HG03457 (cell line): Measurements from ENCODE around the gene AIRE.

Experiments
- ATAC-seq: cut with Tn5 transposase; IDR thresholded peaks from one replicate; pipeline ENCODE4 v1.9.1; 2021; ENCODE audit warnings: moderate number of reproducible peaks; ENCODE audit not compliant: unreplicated experiment

AIRE gene

DNA sequence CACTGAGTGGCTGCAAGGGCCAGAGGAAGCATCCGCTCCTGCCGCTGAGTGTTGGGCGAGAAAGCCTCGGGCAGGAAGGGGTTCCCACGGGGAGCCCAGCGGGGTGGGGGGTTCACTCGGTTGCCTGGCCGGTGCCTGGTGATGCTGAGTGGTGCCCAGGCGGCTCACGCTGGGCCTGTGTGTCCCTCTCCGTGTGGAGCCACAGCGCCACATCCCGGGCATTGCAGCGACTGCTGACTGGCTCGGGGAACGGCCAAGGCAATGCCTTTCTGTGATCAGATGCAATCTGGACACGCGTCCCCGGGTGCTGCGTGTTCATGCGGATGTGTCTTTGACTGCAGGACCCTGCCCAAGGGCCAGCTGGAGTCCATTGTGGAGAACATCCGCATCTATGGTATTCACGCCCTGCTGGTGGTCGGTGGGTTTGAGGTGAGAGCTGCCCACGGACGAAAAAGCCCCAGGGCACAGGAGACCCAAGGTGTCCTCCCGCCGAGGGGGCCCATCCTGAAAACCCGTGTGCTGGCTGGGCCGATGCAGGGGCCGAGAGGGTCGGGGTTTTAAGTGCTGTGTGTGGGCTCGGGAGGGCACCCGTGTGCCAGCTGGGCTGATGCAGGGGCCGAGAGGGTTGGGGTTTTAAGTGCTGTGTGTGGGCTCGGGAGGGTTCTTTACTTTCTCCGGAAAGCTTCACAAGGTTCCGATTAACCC, 37.1 kb downstream of the AIRE start:
- no peak for ATAC-seq

DNA sequence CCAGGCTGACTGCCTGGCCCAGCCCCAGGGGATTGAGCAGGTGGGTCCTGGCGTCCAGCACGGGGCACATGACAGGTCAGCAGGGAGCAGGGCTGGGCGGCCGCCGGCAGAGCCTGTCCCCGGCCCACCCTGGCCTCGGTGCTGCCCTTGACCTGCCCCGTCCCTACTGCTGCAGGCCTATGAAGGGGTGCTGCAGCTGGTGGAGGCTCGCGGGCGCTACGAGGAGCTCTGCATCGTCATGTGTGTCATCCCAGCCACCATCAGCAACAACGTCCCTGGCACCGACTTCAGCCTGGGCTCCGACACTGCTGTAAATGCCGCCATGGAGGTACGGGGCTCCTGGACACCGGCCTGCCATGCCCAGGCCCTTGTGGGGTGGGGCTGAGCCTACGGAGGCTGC, 37.9 kb downstream of the AIRE start:
- no peak for ATAC-seq

DNA sequence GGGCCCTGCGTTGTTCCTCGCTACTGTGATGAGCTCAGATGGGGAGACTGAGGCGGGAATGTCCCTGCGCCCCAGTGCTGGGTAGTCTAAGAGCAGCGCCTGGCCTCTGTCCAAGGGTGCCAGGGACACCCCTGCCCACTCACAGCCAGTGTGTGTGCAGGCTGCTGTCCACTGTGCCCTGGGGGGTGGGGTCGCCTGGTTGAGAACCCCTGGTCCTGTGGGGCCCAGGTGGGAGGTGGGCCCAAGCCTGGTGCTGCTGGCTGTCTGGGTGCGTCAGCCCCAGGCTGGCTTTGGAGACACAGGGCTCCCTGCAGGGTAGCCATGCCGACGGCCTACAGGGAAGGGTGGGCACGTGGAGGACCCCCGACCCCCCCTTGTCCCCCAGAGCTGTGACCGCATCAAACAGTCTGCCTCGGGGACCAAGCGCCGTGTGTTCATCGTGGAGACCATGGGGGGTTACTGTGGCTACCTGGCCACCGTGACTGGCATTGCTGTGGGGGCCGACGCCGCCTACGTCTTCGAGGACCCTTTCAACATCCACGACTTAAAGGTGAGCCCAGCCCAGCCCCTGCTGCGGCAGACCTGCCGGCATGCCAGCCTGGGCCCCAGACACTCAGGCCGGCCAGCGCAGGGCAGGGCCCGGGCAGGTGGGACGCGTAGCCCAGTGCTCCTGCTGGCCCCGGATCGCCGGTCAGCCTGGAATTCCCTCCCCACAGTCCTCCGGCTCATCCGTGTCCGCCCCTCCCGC, 38.6 kb downstream of the AIRE start:
- no peak for ATAC-seq

DNA sequence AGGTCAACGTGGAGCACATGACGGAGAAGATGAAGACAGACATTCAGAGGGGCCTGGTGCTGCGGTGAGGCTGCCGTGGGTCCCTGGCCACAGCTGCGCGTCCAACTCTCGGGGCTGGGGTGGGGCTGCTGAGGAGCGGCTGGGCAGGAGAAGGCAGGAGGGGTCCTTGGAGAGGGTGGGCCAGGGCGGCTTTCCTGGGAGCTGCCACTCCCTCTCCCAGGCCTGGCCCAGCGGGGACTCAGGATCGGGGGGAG, 39.1 kb downstream of the AIRE start:
- ATAC-seq: no peak

DNA sequence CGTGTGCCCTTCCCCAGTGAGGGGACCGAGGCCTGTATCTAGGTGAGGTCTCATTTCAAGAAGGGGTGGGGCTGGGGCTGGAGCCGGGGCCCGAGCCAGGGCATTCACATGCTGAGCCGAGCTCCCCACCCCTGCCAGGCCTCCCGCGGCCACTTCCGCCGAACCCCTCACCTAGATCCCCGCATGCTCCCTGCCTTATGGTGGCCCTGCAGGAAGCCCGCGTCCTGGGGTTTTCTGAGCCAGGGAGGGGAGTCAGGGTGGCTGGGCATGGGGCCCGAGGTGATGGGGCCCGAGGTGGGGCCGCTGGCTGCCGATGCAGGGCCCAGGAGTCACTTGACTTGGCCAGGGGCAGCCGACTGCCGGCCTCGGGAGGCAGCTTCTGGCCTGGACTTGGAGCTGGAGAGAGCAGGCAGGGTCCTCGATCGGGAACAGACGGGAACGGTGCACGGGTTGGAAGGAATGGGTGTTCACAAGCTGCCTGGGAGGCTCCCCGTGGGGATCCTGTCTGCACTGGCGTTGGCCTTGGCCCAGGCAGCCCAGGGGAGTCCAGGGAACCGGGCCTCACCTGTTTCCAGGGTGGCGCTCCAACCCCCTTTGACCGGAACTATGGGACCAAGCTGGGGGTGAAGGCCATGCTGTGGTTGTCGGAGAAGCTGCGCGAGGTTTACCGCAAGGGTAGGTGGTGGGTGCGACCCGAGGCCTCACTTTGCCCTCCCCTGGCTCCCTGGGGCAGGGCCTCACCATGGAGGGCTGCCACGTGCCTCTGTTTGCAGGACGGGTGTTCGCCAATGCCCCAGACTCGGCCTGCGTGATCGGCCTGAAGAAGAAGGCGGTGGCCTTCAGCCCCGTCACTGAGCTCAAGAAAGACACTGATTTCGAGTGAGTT, 40.0 kb downstream of the AIRE start:
- ATAC-seq: no peak

DNA sequence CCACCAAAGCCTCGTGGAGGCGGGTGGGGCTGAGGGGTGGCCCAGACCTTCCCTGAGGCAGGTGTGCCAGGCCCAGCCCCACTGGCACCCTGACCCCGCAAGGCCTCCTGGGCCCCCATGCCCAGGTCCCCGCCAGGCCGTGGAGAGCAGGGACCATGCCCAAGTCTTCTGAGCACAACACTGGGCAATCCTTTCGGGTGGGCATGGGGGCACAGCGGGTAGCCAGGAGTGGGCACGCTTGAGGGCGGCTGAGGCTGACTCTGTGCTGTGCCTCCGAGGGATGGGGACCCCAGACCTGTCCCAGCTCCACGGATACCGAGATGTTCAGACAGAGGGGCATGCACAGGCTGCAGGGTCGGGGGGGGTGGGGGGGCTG, 40.6 kb downstream of the AIRE start:
- no peak for ATAC-seq

DNA sequence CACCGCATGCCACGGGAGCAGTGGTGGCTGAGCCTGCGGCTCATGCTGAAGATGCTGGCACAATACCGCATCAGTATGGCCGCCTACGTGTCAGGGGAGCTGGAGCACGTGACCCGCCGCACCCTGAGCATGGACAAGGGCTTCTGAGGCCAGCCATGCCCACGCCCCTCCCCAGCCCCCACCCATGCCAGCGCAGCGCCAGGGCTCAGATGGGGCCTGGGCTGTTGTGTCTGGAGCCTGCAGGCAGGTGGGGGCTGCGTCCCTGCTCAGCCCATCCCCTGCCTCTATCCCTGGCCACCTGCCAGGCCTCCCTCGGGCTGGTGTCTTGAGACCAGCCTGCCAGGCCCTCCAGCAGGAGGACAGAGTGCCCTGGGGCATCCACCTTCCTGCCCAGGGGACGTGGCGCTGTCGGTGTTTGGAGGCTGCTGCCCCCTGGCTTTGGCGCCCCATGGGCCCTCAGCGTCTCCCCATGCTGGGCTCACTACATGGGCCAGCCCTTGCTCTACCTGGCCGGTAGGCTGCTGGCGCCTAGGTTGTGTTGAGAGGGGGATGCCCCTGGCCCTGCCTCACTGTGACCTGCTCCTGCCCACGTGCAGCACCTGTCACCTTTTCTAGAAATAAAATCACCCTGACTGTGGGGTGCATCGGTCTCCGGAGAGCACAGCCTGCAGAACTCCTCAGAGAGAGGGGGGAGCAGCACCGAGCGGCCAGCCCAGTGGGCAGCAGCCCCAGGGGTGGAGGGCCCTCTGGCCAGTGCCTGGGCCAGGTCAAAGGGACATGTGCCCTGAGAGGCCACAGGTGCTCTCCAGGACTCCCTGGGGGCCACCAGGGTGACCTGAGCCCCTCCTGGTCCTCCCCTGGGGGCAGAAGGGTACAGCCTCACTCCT, 41.3 kb downstream of the AIRE start:
- no peak for ATAC-seq

DNA sequence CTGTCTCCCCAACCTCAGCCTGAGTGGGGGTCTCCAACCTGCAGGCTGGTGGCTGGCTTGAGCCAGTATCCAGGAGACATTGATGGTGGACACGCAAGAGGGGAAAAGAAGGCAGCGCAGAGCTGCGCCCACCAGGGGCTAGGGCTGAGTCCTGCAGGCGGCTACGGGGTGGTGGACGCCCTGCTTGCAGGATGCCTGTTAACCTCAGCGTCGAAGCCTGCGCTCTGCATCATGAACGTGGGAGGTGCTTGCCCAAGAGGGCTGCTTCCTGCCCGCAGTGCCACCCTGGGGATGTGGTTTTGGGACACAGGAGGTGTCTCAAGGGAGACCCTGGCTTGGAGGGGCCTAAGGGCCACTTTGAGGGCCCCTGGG, 41.9 kb downstream of the AIRE start:
- ATAC-seq: no peak

DNA sequence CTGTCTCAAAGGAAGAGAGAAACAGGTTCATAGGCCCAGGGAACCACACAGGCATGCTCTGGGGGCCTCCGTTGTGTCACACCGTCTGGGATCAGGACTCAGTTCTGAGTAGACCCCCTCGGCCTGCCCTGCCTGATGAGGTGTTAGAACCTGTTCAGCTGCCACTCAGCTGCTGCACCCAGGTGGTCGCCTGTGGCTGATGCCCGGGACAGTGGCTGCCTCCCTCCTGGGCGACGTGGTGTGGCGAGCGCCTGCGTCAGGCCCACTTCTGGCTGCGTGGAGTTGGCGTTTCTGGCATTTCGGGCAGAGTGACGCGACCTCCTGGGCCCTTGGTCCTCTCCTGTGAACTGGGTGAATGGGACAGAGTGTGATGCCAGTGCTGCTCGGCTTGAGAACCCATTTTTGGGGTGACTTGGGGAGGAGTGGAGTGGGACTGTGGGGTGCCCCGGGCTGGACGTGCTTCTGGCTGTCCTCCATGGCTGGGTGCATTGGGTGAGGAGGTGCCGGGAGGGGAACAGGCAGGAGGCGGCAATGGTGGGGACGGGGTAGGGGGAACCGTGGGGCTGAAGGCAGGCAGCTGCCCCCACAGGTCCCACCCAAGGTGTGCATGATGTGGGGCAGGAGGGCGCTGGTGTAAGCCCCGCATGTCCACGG, 42.7 kb downstream of the AIRE start:
- ATAC-seq: no peak

DNA sequence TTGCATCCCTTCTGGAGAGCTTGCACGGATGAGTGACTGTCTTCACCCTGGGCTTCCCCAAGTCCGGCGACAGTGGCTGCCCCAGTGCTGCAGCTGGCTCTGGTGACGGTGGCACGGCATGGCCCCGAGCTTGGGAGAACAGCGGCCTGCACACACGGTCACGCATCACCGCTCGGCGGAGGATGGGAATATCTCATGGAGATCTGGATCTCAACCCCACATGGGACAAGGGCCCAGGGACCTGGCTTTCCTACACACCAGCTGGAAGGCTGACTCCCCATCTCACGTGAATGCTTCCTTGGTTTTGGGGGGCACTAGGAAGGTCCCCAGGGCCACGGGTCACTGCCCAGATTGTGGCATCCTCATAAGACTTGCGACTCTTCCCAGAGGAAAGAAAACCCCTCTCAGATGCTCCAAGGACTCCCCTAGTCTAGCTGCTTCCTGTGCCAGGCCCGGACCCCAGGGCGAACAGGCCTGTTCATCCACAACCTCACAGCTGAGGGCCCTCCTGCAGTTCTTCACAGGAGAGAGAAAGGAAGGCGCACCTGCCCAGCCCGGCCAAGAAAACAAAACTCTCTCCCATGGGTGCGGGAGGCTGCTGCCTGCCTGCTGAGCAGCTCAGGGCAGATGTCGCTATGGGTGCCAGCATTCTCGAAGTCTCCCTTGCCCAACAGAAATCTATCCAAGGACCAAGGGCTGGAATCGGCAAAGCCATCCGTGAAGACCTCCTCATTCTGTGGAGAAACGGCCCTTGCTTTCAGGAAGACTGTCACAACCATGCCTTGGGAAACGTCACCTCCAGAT, 43.6 kb downstream of the AIRE start:
- ATAC-seq: no peak

DNA sequence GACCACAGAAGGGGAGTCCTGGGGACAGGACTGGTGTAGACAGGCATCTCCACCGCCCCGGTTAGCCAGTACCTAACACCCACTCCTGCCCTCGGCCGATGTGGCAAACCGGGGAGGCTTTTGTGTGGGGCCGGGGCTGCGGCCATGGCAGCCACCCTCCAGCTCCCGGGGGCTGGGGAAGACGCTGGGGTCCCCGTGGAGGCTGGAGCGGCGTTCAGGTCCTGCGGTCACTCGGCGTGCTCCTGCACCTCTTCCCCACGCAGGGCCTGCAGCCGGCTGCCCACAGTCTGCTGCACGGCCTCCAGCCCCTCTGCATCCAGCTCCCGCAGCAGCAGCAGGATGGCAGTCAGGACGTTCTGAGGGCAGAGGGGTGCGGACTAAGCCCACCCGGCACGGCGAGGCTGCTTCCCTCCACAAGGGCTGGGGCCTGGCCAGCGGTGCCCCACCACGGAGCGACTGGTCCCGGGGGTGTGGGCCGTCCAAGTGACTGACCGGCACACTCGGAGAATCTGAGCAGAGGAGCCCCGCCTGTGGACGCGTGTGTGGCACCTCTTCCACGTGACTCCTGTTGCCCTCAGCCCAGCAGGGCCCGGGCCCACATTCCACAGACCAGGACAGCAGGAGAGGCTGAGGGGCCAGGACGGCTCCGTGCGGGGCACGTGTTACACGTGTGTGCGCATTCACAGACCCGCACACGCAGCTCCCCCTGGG, 44.5 kb downstream of the AIRE start:
- no peak for ATAC-seq

DNA sequence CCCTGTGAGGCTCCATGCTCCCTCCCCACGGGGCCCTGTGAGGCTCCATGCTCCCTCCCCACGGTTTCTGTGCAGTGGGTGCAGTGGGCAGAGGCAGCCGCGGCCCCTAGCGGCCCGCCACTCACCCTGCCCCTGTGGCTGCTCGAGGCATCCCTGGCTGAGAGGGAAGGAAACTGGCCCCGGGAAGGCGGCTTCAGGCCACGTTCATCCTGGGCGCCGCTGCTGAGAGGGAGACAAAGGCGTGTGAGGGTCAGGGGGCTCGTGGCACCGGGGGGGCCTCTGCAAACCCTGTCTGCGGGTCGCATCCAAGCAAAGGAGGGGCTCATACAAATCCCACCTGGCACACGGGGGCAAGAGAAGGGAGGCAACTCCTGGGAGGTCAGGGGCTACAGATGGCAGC, 45.0 kb downstream of the AIRE start:
- ATAC-seq: no peak

DNA sequence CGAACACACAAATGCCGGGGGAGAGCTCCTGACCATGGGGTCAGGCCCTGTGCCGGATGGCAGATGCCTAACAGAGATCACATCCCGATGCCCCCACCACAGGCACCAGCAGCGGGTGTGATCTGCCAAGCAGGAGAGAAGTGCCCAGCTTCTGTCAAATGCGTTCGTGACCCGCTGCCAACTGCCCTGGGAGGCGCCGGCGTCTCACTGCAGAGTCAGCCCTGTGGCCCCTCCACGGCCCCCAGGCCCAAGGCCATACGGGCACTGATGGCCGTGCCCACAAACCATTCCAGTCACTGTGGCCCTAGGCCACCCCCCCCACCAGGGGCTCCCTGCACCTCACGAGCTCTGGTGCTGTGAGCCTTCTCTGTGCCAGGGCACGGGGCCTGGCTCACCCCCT, 45.5 kb downstream of the AIRE start:
- no peak for ATAC-seq

DNA sequence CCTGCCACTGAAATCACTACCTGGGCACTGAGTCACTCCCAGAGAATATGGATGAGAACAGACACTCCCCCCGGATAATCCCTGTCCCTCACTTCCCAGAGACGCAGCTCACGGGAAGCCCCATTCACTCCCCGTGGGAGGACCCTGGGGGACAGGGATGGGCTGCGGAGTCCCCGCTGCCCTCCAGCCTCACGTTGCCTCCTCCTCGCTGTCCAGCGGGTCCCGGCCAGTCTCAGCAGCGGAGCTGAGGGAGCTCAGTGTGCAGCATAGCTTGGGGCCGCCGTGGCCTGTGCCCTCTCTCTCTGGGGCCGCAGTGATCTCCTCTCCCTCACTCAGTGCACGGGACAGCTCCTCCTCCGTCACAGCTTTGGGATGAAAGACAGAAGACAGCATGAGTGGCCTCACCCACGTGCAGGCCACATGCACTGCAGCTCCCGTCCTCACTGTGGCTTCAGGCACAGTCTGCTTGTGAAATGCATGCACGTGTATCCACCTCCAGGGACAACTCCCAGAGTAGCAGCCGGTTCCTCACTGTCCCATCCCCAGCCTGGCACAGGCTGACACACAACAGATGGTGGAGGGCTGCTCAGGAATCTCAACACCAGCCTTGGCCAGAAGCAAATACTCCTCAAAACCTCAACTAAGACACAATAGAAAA, 46.1 kb downstream of the AIRE start:
- no peak for ATAC-seq

DNA sequence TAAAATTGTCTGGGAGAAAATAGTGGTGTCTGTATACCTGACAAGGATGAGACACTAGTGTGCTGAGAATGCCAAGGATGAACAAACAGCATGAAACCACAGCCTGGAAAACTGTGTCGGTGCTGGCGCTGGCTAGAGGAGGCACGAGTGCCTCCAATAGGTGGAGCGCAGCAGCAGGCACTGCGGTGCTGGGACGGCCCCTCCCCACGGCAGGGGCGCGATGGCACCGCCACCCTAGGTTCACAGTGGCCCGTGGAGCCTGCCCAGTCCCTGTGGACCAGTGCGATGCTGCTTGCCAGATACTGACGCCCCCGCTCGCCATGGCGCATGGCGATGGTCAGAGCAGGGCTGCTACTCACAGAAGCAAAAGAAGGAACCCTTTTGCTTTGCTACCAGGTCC, 46.7 kb downstream of the AIRE start:
- no peak for ATAC-seq

DNA sequence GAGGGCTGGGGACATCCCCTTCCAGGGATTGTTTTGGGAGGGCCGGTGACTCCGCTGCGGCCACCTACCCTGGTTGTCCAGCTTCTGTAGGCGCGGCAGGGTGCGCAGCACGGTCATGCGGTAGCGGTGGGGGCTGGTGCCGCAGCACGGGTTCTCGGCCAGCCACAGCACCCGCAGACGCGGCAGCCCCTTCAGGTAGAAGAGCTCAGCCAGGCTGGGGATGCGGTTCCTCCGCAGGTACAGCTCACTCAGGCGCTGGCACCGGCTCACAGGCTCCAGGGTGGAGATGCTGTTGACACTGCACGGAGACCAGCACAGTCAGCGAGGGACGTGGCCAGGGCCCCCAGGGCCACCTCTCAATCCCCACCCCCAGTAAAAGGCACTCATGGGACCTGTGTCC, 47.3 kb downstream of the AIRE start:
- ATAC-seq: no peak

DNA sequence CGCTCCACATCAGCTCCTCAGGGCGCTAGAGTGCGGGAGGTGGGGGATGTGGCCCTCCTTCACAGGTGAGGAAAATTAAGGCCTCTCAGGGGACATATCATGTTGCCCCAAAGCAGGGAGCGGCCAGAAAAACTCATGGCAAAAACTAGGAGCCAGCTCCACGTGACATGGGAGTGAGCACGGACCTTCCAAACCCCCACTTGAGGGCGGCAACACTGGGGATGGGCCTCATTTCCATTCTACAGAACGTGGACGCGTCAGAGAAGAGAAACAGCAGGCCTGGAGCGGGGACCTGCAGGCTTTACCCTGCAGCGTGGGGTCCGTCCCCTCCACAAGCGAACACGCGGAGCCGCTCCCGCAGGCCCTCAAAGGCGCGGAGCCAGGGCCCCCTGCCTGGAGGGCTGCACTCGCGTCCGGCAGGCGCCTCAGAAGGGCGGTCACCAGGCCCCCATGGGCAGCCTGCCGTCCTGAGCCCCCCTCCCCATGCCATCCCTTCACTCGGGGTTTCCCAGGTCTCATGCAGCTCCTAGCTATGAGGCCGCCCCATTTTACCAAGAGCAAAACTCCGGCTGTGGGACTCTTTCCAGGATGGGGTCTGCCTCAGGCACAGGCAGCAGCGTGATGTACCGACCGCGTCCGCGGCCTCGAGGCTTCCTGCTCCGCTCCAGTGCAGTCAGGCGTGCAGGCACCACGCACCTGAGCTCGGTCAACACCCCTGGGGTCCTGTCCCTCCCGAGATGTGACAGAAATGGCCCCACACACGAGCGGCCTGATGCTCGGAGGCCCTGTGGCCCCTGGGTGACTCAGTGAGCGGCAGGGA, 48.0 kb downstream of the AIRE start:
- no peak for ATAC-seq
